PC-3 (cell line): ENCODE results near the gene SERGEF. TPM values are rescaled to one million over a fixed set of nuclear protein-coding genes. Genes with fewer than 3 reads are reported as not detected.

ENCODE experiments used
- ATAC-seq: fragments of 200-7000 bp; cut with Tn5 transposase; 2 replicates; pipeline ENCODE4 v1.9.1; 2020; ENCODE audit warnings: mild to moderate bottlenecking, moderate library complexity
- BruUV-seq: library from RNA; stranded (reverse); fragments of 400-500 nt; replicated peaks from 2 replicates; lab custom pipeline; 2021; lab: Mats Ljungman, UMichigan
- CTCF ChIA-PET: fragments of 300-600 bp; sonication (Branson Sonifier 250); formaldehyde crosslinking; loops from one replicate; lab custom pipeline; 2022; ENCODE audit warnings: antibody characterized with exemption; lab: Charles Lee
- POLR2A ChIA-PET: fragments of 300-600 bp; sonication (Branson Sonifier 250); formaldehyde crosslinking; loops from one replicate; lab custom pipeline; 2022; ENCODE audit warnings: antibody characterized with exemption; ENCODE audit not compliant: unreplicated experiment; lab: Charles Lee
- DNase-seq: peaks from one replicate; pipeline ENCODE4 v3.0.0-alpha.2; 2015
- H2AFZ ChIP-seq: fragments of 300-600 bp; sonication (generic); 2 replicates; pipeline ENCODE4 v1.6.0; 2016; ENCODE audit warnings: antibody characterized with exemption, low read length
- H3F3A ChIP-seq: fragments of 300-600 bp; sonication (generic); one replicate; pipeline ENCODE4 v1.6.0; 2017; ENCODE audit warnings: antibody characterized with exemption, low read length, control low read depth, mild to moderate bottlenecking; ENCODE audit not compliant: unreplicated experiment
- H3K27ac ChIP-seq: fragments of 300-600 bp; sonication (generic); 2 replicates; pipeline ENCODE4 v1.5.1; 2016; ENCODE audit warnings: mild to moderate bottlenecking, low read length
- H3K27me3 ChIP-seq: fragments of 300-600 bp; sonication (generic); 2 replicates; pipeline ENCODE4 v1.6.1; 2016; ENCODE audit warnings: low read length, mixed read lengths
- H3K36me3 ChIP-seq: fragments of 300-600 bp; sonication (generic); 2 replicates; pipeline ENCODE4 v1.6.1; 2016; ENCODE audit warnings: low read depth, mixed run types, low read length, mixed read lengths
- H3K4me1 ChIP-seq: fragments of 300-600 bp; sonication (generic); 2 replicates; pipeline ENCODE4 v1.5.1; 2016; ENCODE audit warnings: low read length; ENCODE audit not compliant: insufficient read depth
- H3K4me2 ChIP-seq: fragments of 300-600 bp; sonication (generic); 2 replicates; pipeline ENCODE4 v1.6.0; 2016; ENCODE audit warnings: low read length
- H3K4me3 ChIP-seq: fragments of 300-600 bp; sonication (generic); 2 replicates; pipeline ENCODE4 v1.5.1; 2016; ENCODE audit warnings: mild to moderate bottlenecking, low read length, mixed read lengths
- H3K79me2 ChIP-seq: fragments of 300-600 bp; sonication (generic); 2 replicates; pipeline ENCODE4 v1.6.1; 2017; ENCODE audit warnings: low read length, mixed read lengths
- H3K9ac ChIP-seq: fragments of 300-600 bp; sonication (generic); 2 replicates; pipeline ENCODE4 v1.6.0; 2016; ENCODE audit warnings: mild to moderate bottlenecking, low read length
- H3K9me2 ChIP-seq: fragments of 300-600 bp; sonication (generic); replicated peaks from 2 replicates; pipeline ENCODE4 v1.6.1; 2016; ENCODE audit warnings: mixed run types, low read length, mixed read lengths
- H3K9me3 ChIP-seq: fragments of 300-600 bp; sonication (generic); 2 replicates; pipeline ENCODE4 v1.6.1; 2016; ENCODE audit warnings: low read length, mixed read lengths
- H4K20me1 ChIP-seq: fragments of 300-600 bp; sonication (generic); 2 replicates; pipeline ENCODE4 v1.6.1; 2016; ENCODE audit warnings: low read length, mixed read lengths
- EZH2 ChIP-seq: fragments of 300-600 bp; sonication (generic); IDR thresholded peaks from one replicate; pipeline ENCODE4 v1.6.1; 2017; ENCODE audit warnings: antibody characterized with exemption, mild to moderate bottlenecking, low read length; ENCODE audit not compliant: unreplicated experiment
- EZH2phosphoT487 ChIP-seq: fragments of 300-600 bp; sonication (generic); IDR thresholded peaks from 2 replicates; pipeline ENCODE4 v1.6.1; 2018; ENCODE audit warnings: mild to moderate bottlenecking, antibody characterized with exemption, low read length, borderline replicate concordance
- intact Hi-C: fragments of 100-400 bp; cut with micrococcal nuclease; formaldehyde crosslinking; loops from 2 replicates; pipeline ENCODE4 v1.9.0; 2023
- total RNA-seq: library from RNA; depleted of rRNA; stranded (reverse); fragments of >200 nt; gene quantifications from 2 replicates; pipeline ENCODE4 v1.2.3, GENCODE V29; 2014
- TF ChIP-seq, protein P1 (sequence below): fragments of 300-600 bp; sonication (generic); conservative IDR thresholded peaks from 2 replicates; pipeline ENCODE4 v1.5.1; 2017; ENCODE audit warnings: antibody characterized with exemption, low read depth, mild to moderate bottlenecking, low read length

The SERGEF gene
- total RNA-seq, 1 experiment from 2014 or later, result 13.7 TPM

DNA sequence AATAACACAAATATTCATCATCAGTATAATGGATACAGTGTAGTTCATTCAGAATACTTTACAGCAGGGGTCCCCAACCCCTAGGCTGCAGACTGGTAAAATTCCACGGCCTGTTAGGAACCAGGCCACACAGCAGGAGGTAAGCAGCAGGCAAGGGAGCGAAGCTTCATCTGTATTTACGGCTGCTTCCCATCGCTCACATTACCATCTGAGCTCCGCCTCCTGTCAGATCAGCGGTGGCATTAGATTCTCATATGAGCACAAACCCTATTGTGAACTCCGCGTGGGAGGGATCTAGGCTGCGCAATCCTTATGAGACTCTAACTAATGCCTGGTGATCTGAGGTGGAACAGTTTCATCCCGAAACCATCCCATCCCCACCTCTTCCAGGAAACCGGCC is 125.1 kb downstream of the SERGEF start:
- Histone ChIP-seq H3F3A (no peaks in the 10 kb centered on the region), H3K9ac (no peak overlapping the region), H3K4me3 (no peak overlapping the region), H3K9me2 (no peaks in the 10 kb centered on the region), H3K27ac (no peak overlapping the region), H3K9me3 (no peaks in the 10 kb centered on the region), H2AFZ (no peak overlapping the region), H3K27me3 (no peaks in the 10 kb centered on the region), H3K36me3 (no peaks in the 10 kb centered on the region), H3K4me1 (no peaks in the 10 kb centered on the region), H3K4me2 (no peak overlapping the region), H3K79me2 (no peaks in the 10 kb centered on the region), H4K20me1 (no peaks in the 10 kb centered on the region)
- ATAC-seq (no peak), DNase-seq (no peak)
- BruUV-seq, result no TSS peak
- POLR2A ChIA-PET, result no interaction called here
- no peak for TF ChIP-seq EZH2
- TF ChIP-seq, protein P1, sequence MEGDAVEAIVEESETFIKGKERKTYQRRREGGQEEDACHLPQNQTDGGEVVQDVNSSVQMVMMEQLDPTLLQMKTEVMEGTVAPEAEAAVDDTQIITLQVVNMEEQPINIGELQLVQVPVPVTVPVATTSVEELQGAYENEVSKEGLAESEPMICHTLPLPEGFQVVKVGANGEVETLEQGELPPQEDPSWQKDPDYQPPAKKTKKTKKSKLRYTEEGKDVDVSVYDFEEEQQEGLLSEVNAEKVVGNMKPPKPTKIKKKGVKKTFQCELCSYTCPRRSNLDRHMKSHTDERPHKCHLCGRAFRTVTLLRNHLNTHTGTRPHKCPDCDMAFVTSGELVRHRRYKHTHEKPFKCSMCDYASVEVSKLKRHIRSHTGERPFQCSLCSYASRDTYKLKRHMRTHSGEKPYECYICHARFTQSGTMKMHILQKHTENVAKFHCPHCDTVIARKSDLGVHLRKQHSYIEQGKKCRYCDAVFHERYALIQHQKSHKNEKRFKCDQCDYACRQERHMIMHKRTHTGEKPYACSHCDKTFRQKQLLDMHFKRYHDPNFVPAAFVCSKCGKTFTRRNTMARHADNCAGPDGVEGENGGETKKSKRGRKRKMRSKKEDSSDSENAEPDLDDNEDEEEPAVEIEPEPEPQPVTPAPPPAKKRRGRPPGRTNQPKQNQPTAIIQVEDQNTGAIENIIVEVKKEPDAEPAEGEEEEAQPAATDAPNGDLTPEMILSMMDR, result no peak
- TF ChIP-seq EZH2phosphoT487, result no peak
- intact Hi-C loops, result no loop called here
- CTCF ChIA-PET, result no interaction called here

DNA sequence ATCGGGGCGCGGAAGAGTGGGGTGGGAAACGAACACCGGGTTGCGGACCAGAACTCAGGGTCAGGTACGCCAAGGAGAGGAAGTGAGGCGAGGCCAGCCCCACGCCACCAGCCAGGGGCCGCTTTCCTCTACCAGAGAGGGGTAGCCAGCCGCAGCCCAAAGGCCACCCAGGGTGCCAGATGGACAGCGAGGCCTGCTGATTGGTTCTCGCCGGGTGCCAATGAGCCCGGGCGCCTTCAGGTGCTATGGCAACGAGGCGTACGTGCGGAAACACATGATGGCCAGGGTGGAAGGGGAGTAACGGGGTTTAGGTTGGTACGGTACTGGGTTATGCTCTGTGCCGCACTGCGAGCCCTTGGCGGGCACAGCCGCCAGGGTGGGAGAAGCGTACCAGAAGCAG is 128.9 kb downstream of the SERGEF start:
- Histone ChIP-seq H3K9me2 (no peaks in the 10 kb centered on the region), H3F3A (no peaks in the 10 kb centered on the region), H3K36me3 (no peaks in the 10 kb centered on the region), H3K9me3 (no peaks in the 10 kb centered on the region), H3K4me1 (no peaks in the 10 kb centered on the region), H3K27me3 (no peaks in the 10 kb centered on the region), H3K79me2 (no peaks in the 10 kb centered on the region), H3K4me3 (no peak overlapping the region), H2AFZ (no peak overlapping the region), H3K9ac (no peak overlapping the region), H3K4me2 (no peak overlapping the region), H4K20me1 (no peaks in the 10 kb centered on the region), H3K27ac (no peak overlapping the region)
- no peak for DNase-seq
- no peak for ATAC-seq
- ChIA-PET CTCF (no interaction called here), POLR2A (no interaction called here)
- TF ChIP-seq EZH2phosphoT487, result no peak
- TF ChIP-seq, protein P1, result no peak
- TF ChIP-seq EZH2, result no peak
- BruUV-seq, result no TSS peak
- intact Hi-C loops, result no loop called here

DNA sequence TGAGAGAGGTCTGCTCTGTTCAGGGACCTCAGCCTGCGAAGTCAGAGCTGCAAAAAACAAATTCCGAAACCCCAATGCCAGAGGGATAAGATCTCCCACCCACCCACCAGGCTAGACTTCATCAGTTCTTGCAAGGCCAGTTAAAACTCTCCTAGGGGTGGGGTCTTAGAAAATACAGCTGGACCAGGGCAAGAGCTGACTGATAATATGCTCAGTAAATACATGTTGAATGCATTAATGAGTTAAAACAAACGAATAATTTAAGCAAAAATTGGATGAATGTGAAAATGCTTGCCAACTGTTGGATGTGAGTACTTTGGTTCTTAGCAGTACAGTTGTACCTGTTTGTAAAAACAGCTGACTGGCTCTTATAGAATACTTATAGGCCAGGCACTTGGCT is 129.8 kb downstream of the SERGEF start:
- Histone ChIP-seq H3K4me1 (no peaks in the 10 kb centered on the region), H4K20me1 (no peaks in the 10 kb centered on the region), H3K9me2 (no peaks in the 10 kb centered on the region), H2AFZ (no peak overlapping the region), H3K9ac (no peak overlapping the region), H3F3A (no peaks in the 10 kb centered on the region), H3K27ac (no peak overlapping the region), H3K4me2 (no peak overlapping the region), H3K36me3 (no peaks in the 10 kb centered on the region), H3K9me3 (no peaks in the 10 kb centered on the region), H3K4me3 (no peak overlapping the region), H3K79me2 (no peaks in the 10 kb centered on the region), H3K27me3 (no peaks in the 10 kb centered on the region)
- DNase-seq (no peak), ATAC-seq (no peak)
- ChIA-PET POLR2A (no interaction called here), CTCF (no interaction called here)
- no peak for TF ChIP-seq EZH2
- no peak for TF ChIP-seq EZH2phosphoT487
- TF ChIP-seq, protein P1, result no peak
- no TSS peak for BruUV-seq
- intact Hi-C loops, result no loop called here
